ENCODE data around the gene AXIN1.

The AXIN1 gene

GRCh38 chr16:296806-297510, 55.6 kb downstream of the AXIN1 start:
- DNase-seq = no peak

DNA sequence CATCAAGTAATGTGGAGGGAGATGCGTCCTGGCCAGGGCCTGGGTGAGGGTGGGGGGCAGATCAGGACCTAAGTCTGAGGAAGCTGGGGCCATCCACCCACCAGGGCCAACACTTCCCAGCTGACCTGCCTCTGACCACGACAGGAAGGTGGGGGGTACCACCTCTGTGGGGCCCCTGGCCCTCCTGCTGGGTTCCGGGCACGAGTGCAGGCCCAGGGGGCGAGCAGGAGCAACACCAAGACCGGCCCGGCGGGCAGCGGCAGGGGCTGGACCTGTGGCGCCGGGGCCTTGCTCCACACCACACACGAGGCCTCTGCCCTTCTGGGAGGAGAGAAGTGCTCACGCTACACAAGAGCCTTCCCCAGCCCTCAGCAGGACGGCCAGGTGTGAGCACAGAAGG, 56.2 kb downstream of the AXIN1 start:
- DNase-seq = no peak

GRCh38 chr16:293043-293775, 59.3 kb downstream of the AXIN1 start:
- no peak for DNase-seq

DNA sequence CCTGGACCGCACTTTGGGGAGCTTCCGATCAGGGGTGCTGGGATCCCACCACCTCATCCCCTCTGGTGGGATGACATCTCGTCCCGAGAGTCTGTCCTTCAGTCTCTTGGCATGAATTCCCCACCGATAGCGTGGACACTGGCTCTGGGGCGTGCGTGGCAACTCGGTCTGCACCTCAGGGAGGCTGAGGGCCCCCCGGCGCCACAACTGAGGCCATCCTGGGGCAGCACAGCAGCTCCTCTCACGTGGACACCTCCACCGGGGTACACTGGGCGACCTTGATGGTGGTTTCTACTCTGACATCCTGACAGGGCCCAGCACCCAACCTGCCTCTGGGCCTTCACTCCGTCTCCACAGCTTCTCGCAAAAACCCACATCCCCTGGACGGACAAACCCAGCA, 61.0 kb downstream of the AXIN1 start:
- no peak for DNase-seq

- DNase-seq = no peak
Measured at GRCh38 chr16:290681-291405, 61.7 kb downstream of the AXIN1 start.

GRCh38 chr16:290015-290680, 62.4 kb downstream of the AXIN1 start:
- no peak for DNase-seq

GRCh38 chr16:289395-289997, 63.0 kb downstream of the AXIN1 start:
- DNase-seq = no peak

- DNase-seq = no peak
Measured at GRCh38 chr16:287981-288920, 64.3 kb downstream of the AXIN1 start.

- no peak for DNase-seq
Measured at GRCh38 chr16:287298-287811, 65.2 kb downstream of the AXIN1 start.

GRCh38 chr16:286491-287297, 65.8 kb downstream of the AXIN1 start:
- DNase-seq = no peak

DNA sequence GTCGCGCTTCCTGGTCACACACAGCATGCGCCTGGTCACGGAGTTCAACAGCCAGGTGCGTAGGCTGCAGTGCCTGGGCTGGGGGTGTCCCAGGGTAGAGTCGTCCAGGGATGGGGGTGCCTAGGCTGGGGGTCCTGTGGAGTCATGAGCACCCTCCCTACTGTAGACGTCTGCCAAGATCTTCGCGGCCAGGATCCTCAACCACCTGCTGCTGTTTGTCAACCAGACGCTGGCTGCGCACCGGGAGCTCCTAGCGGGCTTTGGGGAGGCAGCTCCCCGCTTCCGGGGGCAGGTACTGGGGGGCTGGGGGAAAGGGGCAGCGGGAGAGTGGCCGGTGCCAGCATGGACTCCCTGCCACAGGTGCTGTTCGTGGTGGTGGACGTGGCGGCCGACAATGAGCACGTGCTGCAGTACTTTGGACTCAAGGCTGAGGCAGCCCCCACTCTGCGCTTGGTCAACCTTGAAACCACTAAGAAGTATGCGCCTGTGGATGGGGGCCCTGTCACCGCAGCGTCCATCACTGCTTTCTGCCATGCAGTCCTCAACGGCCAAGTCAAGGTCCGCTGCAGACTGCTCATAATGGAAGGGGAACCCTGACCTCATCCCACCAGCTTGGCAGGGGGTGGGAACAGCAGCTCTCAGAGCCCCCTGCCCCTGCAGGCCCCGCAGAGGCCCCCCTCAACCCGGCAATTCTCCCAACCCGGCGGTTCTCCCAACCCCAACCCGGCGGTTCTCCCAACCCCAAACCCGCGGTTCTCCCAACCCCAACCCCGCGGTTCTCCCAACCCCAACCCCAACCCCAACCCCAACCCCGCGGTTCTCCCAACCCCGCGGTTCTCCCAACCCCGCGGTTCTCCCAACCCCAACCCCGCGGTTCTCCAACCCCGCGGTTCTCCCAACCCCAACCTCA, 67.1 kb downstream of the AXIN1 start:
- no peak for DNase-seq

GRCh38 chr16:284204-285120, 68.1 kb downstream of the AXIN1 start:
- DNase-seq = no peak

- DNase-seq = no peak
Measured at GRCh38 chr16:283033-283805, 69.3 kb downstream of the AXIN1 start, which contains the start of gene PDIA2. PDIA2 (plus strand) TSS chr16:283164; CDS start chr16:283170, 6 bp downstream.

DNA sequence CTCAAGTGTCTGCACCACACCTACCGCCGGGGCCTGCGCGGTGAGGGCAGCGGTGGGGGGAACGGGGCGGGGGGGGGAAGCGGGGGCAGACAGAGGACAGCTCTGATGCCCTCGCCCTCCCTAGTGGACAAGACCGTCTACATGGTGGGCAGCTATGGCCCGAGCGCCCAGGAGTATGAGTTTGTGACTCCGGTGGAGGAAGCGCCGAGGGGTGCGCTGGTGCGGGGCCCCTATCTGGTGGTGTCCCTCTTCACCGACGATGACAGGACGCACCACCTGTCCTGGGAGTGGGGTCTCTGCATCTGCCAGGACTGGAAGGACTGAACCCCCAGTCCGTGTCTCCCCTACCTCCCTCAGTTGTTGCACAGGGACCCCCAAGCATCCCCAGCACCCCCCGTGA, 70.0 kb downstream of the AXIN1 start:
- DNase-seq = no peak

DNA sequence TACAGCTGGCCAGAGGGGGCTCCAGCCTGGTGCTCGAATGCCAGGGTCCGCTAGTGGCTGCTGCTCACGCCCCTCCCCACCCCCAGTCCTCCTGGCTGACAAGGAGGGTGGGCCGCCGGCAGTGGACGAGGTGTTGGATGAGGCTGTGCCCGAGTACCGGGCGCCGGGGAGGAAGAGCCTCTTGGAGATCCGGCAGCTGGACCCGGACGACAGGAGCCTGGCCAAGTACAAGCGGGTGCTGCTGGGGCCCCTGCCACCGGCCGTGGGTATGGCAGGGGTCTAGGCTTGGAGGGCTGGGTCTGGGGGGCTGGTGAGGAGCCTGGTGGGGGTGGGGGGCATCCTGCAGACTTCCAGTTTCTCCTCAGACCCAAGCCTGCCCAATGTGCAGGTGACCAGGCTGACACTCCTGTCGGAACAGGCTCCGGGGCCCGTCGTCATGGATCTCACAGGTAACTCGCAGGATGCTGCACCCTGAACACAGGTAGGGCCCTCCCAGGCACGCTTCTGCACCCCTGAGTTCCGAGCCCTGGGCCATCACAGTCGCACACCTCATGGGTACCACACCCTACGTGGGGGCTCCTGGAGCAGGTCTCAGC, 70.8 kb downstream of the AXIN1 start:
- no peak for DNase-seq

GRCh38 chr16:280991-281659, 71.4 kb downstream of the AXIN1 start:
- DNase-seq = no peak

Data from CD4-positive, alpha-beta T cell treated with Interleukin-4 for 4 hours (primary cell).